Retina (tissue), 1 donor: ENCODE results near the gene PKD2L1.
A peak's percentile ranks its signal among the peaks of the same experiment; 100 is the strongest.
"Not testable (repeated sequence)": the region's sequence is repeated elsewhere in the genome, so short reads cannot be mapped to it uniquely, and the experiment has no call there.

ENCODE experiments used
- DNase-seq: peaks from one replicate; pipeline ENCODE4 v3.0.0-alpha.2; 2016

Gene PKD2L1

DNA sequence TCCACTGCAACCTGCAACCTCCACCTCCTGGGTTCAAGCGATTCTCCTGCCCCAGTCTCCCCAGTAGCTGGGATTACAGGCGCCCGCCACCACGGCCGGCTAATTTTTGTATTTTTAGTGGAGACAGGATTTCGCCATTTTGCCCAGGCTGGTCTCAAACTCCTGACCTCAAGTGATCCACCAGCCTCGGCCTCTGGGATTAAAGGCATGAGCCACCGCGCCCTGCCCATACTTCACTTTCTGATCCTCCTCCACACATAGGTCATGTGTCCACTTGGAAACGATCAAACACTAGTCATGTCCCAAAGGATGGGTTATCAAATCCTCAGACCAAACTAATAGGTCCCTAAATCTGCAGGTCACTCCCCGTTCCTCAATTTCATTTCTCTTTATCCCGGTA is 44.7 kb downstream of the PKD2L1 start:
- DNase-seq, result not testable (repeated sequence)

DNA sequence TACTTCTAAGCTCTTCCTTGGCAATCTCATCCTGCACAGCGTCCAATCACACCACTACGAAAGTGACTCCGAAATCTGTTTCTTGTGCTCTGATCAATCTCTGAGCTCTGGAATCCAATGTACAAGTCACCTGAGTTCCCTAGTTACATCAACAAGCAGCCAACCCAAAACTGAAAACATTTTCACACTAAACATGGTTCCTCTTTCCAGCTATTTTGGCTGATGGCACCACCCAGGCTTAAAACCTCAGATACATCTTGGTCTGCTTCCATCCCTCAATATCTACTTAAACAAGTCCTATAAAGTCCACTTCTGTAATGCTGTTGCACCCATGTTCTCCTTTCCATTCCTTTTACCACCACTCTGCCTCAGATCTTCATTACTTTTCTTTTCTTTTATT is 47.1 kb downstream of the PKD2L1 start:
- no peak for DNase-seq

DNA sequence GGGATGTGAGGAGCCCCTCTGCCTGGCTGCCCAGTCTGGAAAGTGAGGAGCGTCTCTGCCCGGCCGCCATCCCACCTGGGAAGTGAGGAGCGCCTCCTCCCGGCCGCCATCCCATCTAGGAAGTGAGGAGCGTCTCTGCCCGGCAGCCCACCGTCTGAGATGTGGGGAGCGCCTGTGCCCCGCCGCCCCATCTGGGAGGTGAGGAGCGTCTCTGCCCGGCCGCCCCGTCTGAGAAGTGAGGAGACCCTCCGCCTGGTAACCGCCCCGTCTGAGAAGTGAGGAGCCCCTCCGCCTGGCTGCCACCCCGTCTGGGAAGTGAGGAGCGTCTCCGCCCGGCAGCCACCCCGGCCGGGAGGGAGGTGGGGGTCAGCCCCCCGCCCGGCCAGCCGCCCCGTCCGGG is 53.1 kb downstream of the PKD2L1 start:
- DNase-seq, result not testable (repeated sequence)

DNA sequence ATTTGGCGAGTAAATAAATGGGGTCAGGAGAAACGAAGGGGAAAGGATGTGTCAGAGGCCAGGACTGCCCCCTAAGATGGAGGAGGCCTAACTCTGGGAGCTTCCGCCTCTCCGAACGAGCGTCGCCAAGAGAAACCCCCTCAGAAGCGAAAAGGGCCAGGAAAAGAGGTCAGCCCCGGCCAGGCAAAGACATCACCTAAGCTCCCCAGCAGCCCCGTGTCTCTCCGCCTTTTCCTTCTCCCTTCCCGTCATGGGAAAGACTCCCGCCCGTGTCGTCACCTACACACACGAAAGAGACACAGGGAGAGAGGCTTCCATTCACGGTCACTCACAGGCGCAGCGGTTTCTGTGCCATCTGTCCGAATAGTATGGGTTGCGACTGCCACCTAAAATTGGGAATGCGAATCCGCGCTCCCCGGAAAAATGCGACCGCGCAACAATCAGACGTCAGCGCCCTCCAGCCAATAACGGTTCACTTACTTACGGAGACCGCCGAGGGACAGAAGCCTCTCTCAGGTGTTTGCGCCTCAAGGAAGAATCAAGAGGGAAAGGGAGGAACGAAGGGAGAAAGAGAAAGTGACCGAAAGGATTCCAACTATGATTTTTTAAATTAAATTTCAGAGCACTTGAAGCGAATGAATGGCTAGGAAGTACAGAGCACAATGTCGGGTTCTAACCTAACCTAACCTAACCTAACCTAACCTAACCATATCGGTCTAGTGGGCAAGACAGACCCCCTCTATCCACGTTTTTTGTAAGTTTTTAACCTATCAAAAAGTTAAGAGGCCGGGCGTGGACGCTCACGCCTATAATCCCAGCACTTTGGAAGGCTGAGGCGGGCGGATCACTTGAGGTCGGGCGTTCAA is 62.6 kb downstream of the PKD2L1 start, which contains the start of gene CWF19L1:
TSS of gene CWF19L1 (minus strand) at position 400 of the 866 bp plus-strand sequence. CDS start at position 355, 45 bp downstream.
- peak; percentile 92 for DNase-seq

DNA sequence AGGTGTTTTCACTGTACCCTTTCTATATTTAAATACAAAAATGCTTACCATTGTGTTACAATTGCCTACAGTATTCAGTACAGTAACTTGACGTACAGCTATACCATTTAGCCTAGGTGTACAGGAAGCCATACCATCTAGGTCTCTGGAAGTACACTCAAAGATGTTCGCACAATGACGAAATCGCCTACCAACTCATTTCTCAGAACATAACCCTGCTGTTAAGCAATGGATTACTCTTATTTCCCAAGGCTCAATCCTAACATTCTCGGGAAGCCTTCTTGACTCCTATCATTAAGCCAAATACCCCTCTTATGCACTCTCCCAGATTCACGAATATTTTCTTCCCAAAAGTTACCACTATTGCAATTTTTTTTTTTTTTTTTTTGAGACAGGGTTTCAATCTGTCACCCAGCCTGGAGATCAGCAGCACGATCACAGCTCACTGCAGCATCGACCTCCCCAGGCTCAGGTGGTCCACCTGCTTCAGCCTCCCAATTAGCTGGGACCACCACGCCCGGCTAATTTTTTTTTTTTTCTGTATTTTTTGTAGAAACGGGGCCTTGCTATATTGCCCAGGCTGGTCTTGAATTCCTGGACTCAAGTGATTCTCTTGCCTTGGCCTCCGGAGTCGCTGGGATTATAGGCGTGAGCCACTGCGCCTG is 64.1 kb downstream of the PKD2L1 start:
- DNase-seq, result no peak

DNA sequence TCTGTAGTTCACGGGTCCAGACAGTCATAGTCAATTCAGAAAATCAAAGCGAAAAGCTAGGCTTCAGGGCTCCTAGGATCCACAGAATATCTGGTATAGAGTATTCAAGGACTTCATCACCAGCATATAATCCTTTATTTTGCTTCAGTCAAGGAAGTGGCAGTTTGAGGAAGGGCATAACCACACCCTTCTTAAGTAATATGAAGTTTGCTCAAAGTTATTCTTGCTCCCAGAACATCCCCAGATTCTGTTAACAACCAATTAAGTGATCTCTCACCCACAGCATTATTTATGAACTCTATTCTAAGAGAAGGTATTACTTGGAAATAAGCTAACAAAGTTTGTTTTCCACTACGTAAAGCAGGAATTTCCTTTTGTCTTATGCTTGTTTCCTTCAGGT is 75.8 kb downstream of the PKD2L1 start:
- DNase-seq, result no peak

DNA sequence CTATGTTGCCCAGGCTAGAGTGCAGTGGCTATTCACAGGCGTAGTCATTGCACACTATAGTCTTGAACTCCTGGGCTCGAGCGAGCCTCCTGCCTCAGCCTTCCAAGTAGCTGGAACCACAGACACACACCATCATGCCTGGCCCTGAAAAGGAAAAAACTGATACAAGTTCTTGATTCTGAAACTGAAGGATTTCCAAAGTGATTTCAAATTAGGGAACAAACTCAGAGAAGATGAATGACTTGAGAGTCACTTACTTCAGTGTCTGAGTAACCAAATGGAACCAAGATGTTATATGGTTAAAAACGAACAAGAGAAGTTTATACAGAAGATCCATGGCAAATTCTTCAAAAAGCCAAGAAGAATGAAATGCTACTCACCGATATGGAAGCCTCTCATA is 77.0 kb downstream of the PKD2L1 start:
- DNase-seq, result no peak

DNA sequence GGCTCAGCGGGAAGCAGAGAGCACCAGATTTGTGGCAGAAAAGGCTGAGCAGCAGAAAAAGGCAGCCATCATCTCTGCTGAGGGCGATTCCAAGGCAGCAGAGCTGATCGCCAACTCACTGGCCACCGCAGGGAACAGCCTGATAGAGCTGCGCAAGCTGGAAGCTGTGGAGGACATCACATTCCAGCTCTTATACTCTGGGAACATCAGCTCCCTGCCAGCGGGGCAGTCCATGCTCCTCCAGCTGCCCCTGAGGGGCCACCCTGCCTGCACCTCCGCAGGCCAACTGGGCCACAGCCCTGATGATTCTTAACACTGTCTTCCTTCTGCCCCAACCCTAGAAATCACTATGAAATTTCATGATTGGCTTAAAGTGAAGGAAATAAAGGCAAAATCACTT is 81.2 kb downstream of the PKD2L1 start:
- no peak for DNase-seq

DNA sequence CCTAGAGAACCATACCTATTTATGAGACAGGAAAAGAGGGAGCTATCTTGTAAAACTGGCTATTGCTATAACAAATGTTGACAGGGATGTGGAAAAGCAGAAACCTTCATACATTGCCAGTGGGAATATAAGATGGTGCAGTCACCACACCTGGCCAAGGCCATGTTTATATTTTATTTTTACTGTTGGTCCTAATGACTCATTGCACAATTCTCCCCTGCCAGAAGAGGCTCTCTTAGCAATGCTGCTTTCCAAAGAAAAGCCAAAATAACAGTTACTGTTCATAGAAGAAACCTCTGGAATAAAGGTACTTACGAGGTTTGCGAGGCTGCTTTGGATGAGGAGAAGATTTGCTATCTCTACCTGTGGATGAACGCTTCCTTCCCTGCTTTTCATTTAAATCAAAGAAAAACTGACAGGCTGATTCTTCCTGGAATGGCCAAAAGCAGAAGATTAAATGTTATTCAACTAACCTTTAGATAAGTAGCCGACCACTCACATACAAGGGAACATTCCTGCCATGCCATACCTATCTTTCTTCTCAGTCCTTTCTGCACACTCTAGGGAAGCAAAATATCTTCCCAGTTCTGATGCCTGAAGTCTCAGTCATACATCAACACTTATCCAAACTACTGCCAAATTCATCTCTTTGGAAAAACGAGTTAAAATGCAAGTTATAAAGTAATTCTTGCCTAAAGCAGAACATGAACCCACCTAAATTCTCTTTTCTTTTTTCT is 84.4 kb downstream of the PKD2L1 start:
- no peak for DNase-seq

DNA sequence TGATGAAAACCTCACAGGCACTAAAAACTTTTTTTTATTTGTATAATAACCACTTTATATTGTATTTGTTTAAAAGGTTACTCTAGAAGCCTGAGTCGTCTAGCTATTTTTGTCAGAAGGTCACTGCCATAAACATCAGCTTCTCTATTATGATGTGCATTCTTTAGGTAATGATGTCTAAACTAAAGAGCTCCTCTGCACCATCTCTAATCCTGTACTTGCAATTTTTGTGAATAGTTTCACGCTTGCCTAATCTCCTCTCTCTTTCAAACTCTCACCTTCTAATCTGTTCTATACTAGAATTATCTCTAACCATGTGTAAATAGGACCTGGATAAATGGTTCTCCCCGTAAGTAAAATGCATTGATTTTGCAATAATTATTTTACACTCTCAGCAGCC is 90.2 kb downstream of the PKD2L1 start:
- no peak for DNase-seq

DNA sequence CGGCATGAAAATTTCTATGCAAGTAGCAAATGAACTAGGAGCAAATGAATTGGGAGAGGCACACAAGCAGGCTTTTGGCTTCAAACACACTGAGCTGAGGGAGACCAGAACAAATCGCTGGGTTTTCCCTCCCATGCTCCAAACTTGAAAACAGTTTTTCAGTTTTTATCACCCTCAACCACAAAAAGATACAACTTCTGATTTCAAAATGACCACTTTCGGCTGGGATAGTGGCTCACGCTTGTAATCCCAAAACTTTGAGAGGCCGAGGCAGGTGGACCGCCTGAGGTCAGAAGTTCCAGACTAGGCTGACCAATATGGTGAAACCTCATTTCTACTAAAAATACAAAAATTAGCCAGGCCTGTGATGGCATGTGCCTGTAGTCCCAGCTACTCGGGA is 91.6 kb downstream of the PKD2L1 start:
- DNase-seq, result no peak
